GM12878 (cell line): ENCODE measurements around the gene ACKR2. TPM values are rescaled to one million over a fixed set of nuclear protein-coding genes. Genes with fewer than 3 reads are reported as not detected.

Experiments
- CUX1 ChIP-seq: IDR thresholded peaks from 2 replicates; pipeline ENCODE4 v1.6.1; 2012; ENCODE audit warnings: improper control_type of control experiment, low read depth, low read length; ENCODE audit not compliant: insufficient replicate concordance
- FOXK2 ChIP-seq: fragments of 450-650 bp; IDR thresholded peaks from 2 replicates; pipeline ENCODE4 v1.6.1; 2017; ENCODE audit warnings: mild to moderate bottlenecking, moderate library complexity
- JUND ChIP-seq: IDR thresholded peaks from 2 replicates; pipeline ENCODE4 v1.6.1; 2012; ENCODE audit warnings: low read depth, mild to moderate bottlenecking, low read length, improper control_type of control experiment, moderate library complexity
- MTA3 ChIP-seq: IDR thresholded peaks from 2 replicates; pipeline ENCODE4 v1.6.1; 2012; ENCODE audit warnings: low read length, inconsistent platforms, borderline replicate concordance
- SPI1 ChIP-seq: IDR thresholded peaks from 2 replicates; pipeline ENCODE4 v1.6.1; 2011; ENCODE audit warnings: low read depth, mild to moderate bottlenecking, low read length, moderate library complexity, borderline replicate concordance; ENCODE audit not compliant: insufficient read depth
- YBX1 ChIP-seq: fragments of 450-650 bp; IDR thresholded peaks from 2 replicates; pipeline ENCODE4 v1.6.1; 2016; ENCODE audit warnings: antibody characterized with exemption
- ZNF687 ChIP-seq: fragments of 450-650 bp; IDR thresholded peaks from 2 replicates; pipeline ENCODE4 v1.6.1; 2017; ENCODE audit warnings: mild to moderate bottlenecking, moderate library complexity
- polyA plus RNA-seq, 11 experiments: library from polyadenylated mRNA; depleted of rRNA in 4 of 11; unstranded in 6 of 11; stranded (reverse) in 5 of 11; fragments of >200 nt; fragmentation: Nextera tagmentation in 4 of 11; fragmentation: Illumina TruSeq in 1 of 11; extraction: Ambion mirVana in 4 of 11; extraction: Trizol in 1 of 11; gene quantifications; 1 replicate in 1 of 11; 2 replicates in 10 of 11; pipeline versions ENCODE4 v1.2.1 to v1.2.3, GENCODE V29; 2011 to 2016; ENCODE audit warnings: inconsistent platforms in 2 of 11, missing spikeins in 2 of 11, low read depth in 1 of 11
- total RNA-seq, 4 experiments: library from RNA; depleted of rRNA in 3 of 4; stranded (reverse); fragments of >200 nt in 3 of 4; fragmentation: Illumina TruSeq in 1 of 4; extraction: Trizol in 1 of 4; gene quantifications; 2 replicates each; pipeline versions ENCODE4 v1.2.1 to v1.2.3, GENCODE V29; 2013 to 2021
- TF ChIP-seq, protein P1 (sequence below): fragments of 450-650 bp; IDR thresholded peaks from 2 replicates; pipeline ENCODE4 v1.6.1; 2016; ENCODE audit warnings: mild to moderate bottlenecking, moderate library complexity, borderline replicate concordance
- TF ChIP-seq, protein P2 (sequence below): fragments of 450-650 bp; IDR thresholded peaks from 2 replicates; pipeline ENCODE4 v1.6.1; 2017; ENCODE audit warnings: mild to moderate bottlenecking, moderate library complexity

Gene ACKR2
- total and polyA plus RNA-seq, 10 of the 15 experiments (the other 5 are each of a cell fraction or from before 2014, with no cell fraction given) = 0.05 to 0.91 (median 0.23) TPM; not detected in 2

- TF ChIP-seq ZNF687 (0 out of 2 replicates have a peak, but pooled peaks have one; percentile 35), SPI1 (no peak), CUX1 (no peak), JUND (no peak), FOXK2 (no peak), YBX1 (no peak), MTA3 (no peak)
- TF ChIP-seq, protein P1, sequence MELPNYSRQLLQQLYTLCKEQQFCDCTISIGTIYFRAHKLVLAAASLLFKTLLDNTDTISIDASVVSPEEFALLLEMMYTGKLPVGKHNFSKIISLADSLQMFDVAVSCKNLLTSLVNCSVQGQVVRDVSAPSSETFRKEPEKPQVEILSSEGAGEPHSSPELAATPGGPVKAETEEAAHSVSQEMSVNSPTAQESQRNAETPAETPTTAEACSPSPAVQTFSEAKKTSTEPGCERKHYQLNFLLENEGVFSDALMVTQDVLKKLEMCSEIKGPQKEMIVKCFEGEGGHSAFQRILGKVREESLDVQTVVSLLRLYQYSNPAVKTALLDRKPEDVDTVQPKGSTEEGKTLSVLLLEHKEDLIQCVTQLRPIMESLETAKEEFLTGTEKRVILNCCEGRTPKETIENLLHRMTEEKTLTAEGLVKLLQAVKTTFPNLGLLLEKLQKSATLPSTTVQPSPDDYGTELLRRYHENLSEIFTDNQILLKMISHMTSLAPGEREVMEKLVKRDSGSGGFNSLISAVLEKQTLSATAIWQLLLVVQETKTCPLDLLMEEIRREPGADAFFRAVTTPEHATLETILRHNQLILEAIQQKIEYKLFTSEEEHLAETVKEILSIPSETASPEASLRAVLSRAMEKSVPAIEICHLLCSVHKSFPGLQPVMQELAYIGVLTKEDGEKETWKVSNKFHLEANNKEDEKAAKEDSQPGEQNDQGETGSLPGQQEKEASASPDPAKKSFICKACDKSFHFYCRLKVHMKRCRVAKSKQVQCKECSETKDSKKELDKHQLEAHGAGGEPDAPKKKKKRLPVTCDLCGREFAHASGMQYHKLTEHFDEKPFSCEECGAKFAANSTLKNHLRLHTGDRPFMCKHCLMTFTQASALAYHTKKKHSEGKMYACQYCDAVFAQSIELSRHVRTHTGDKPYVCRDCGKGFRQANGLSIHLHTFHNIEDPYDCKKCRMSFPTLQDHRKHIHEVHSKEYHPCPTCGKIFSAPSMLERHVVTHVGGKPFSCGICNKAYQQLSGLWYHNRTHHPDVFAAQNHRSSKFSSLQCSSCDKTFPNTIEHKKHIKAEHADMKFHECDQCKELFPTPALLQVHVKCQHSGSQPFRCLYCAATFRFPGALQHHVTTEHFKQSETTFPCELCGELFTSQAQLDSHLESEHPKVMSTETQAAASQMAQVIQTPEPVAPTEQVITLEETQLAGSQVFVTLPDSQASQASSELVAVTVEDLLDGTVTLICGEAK = no peak
- TF ChIP-seq, protein P2, sequence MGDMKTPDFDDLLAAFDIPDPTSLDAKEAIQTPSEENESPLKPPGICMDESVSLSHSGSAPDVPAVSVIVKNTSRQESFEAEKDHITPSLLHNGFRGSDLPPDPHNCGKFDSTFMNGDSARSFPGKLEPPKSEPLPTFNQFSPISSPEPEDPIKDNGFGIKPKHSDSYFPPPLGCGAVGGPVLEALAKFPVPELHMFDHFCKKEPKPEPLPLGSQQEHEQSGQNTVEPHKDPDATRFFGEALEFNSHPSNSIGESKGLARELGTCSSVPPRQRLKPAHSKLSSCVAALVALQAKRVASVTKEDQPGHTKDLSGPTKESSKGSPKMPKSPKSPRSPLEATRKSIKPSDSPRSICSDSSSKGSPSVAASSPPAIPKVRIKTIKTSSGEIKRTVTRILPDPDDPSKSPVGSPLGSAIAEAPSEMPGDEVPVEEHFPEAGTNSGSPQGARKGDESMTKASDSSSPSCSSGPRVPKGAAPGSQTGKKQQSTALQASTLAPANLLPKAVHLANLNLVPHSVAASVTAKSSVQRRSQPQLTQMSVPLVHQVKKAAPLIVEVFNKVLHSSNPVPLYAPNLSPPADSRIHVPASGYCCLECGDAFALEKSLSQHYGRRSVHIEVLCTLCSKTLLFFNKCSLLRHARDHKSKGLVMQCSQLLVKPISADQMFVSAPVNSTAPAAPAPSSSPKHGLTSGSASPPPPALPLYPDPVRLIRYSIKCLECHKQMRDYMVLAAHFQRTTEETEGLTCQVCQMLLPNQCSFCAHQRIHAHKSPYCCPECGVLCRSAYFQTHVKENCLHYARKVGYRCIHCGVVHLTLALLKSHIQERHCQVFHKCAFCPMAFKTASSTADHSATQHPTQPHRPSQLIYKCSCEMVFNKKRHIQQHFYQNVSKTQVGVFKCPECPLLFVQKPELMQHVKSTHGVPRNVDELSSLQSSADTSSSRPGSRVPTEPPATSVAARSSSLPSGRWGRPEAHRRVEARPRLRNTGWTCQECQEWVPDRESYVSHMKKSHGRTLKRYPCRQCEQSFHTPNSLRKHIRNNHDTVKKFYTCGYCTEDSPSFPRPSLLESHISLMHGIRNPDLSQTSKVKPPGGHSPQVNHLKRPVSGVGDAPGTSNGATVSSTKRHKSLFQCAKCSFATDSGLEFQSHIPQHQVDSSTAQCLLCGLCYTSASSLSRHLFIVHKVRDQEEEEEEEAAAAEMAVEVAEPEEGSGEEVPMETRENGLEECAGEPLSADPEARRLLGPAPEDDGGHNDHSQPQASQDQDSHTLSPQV = no peak
Observed at GRCh38 chr3:42804106-42804830, 5.0 kb upstream of the ACKR2 start, which contains the start of gene HIGD1A (continued).
